Neural crest cell (in vitro differentiated cells): Measurements from ENCODE around the gene AP1S2. TPM values are rescaled to one million over a fixed set of nuclear protein-coding genes. Genes with fewer than 3 reads are reported as not detected.
"Not testable (repeated sequence)": the region's sequence is repeated elsewhere in the genome, so short reads cannot be mapped to it uniquely, and the experiment has no call there.

Experiments used
- DNase-seq: peaks from one replicate; pipeline ENCODE4 v3.0.0; 2021; ENCODE audit warnings: low read depth, mixed read lengths, low spot score
- H3K27ac Mint-ChIP-seq: one replicate; pipeline ENCODE4 v1.8.0; 2021; ENCODE audit warnings: mild to moderate bottlenecking, mixed read lengths; ENCODE audit not compliant: unreplicated experiment
- H3K27me3 Mint-ChIP-seq: 2 replicates; pipeline ENCODE4 v1.8.0; 2021; ENCODE audit warnings: low read depth, mild to moderate bottlenecking, mixed read lengths
- H3K36me3 Mint-ChIP-seq: 2 replicates; pipeline ENCODE4 v1.8.0; 2021; ENCODE audit warnings: low read depth, mild to moderate bottlenecking, mixed read lengths
- H3K4me1 Mint-ChIP-seq: 2 replicates; pipeline ENCODE4 v1.8.0; 2021; ENCODE audit warnings: mixed read lengths
- H3K4me3 Mint-ChIP-seq: one replicate; pipeline ENCODE4 v1.8.0; 2021; ENCODE audit warnings: mild to moderate bottlenecking, mixed read lengths
- H3K9me3 Mint-ChIP-seq: 2 replicates; pipeline ENCODE4 v1.8.0; 2021; ENCODE audit warnings: mixed read lengths
- CTCF ChIP-seq: fragments of 200-600 bp; sonication (generic); conservative IDR thresholded peaks from 2 replicates; pipeline ENCODE4 v1.5.0; 2021; ENCODE audit warnings: antibody characterized with exemption, mild to moderate bottlenecking
- total RNA-seq: library from RNA; stranded (reverse); gene quantifications from 2 replicates; pipeline ENCODE4 v1.2.1, GENCODE V29; 2021

The AP1S2 gene
- total RNA-seq, 1 donor from 2014 or later, result 136 TPM

- no peak for DNase-seq
- H3K4me1 Mint-ChIP-seq, result peaks cover 9% of the 10 kb centered on the region
- no peaks in the 10 kb centered on the region for H3K9me3 Mint-ChIP-seq
- H3K36me3 Mint-ChIP-seq, result no peaks in the 10 kb centered on the region
- no peaks in the 10 kb centered on the region for H3K27me3 Mint-ChIP-seq
- no peak overlapping the region for H3K4me3 Mint-ChIP-seq
- no peak overlapping the region for H3K27ac Mint-ChIP-seq
- no peak for TF ChIP-seq CTCF
Measured at GRCh38 chrX:15888062-15888461, 33.4 kb upstream of the AP1S2 start.

- Mint-ChIP-seq H3K9me3 (peaks cover 12% of the 10 kb centered on the region), H3K4me1 (peaks cover 6% of the 10 kb centered on the region)
Measured at GRCh38 chrX:15883540-15883863, 28.9 kb upstream of the AP1S2 start.

GRCh38 chrX:15882704-15883539, 28.3 kb upstream of the AP1S2 start:
- Mint-ChIP-seq H3K27me3 (no peaks in the 10 kb centered on the region), H3K36me3 (peaks cover 9% of the 10 kb centered on the region), H3K4me1 (peaks cover 6% of the 10 kb centered on the region), H3K9me3 (peaks cover 14% of the 10 kb centered on the region), H3K4me3 (no peak overlapping the region), H3K27ac (no peak overlapping the region)
- no peak for TF ChIP-seq CTCF
- DNase-seq, result no peak

More at GRCh38 chrX:15883540-15883863, 28.9 kb upstream of the AP1S2 start:
- Mint-ChIP-seq H3K27me3 (no peaks in the 10 kb centered on the region), H3K27ac (no peak overlapping the region), H3K4me3 (no peak overlapping the region), H3K36me3 (peaks cover 9% of the 10 kb centered on the region)
- no peak for TF ChIP-seq CTCF
- no peak for DNase-seq

- Mint-ChIP-seq H3K4me3 (no peak overlapping the region), H3K36me3 (peaks cover 9% of the 10 kb centered on the region), H3K27me3 (no peaks in the 10 kb centered on the region), H3K27ac (no peak overlapping the region), H3K9me3 (peaks cover 14% of the 10 kb centered on the region), H3K4me1 (peaks cover 6% of the 10 kb centered on the region)
- no peak for TF ChIP-seq CTCF
- DNase-seq, result no peak
Measured at GRCh38 chrX:15881381-15881897, 26.8 kb upstream of the AP1S2 start.

GRCh38 chrX:15877914-15878313, 23.3 kb upstream of the AP1S2 start:
- DNase-seq, H3K36me3 Mint-ChIP-seq, H3K27me3 Mint-ChIP-seq, H3K4me3 Mint-ChIP-seq, H3K27ac Mint-ChIP-seq: not testable (repeated sequence)
- H3K9me3 Mint-ChIP-seq, result peaks cover 14% of the 10 kb centered on the region
- peaks cover 16% of the 10 kb centered on the region for H3K4me1 Mint-ChIP-seq

- TF ChIP-seq CTCF, result no peak
- H3K27ac Mint-ChIP-seq, result no peak overlapping the region
- peaks cover 9% of the 10 kb centered on the region for H3K36me3 Mint-ChIP-seq
- peaks cover 14% of the 10 kb centered on the region for H3K9me3 Mint-ChIP-seq
- peaks cover 16% of the 10 kb centered on the region for H3K4me1 Mint-ChIP-seq
- no peak for DNase-seq
- no peaks in the 10 kb centered on the region for H3K27me3 Mint-ChIP-seq
- H3K4me3 Mint-ChIP-seq, result no peak overlapping the region
Measured at GRCh38 chrX:15877380-15877779, 22.8 kb upstream of the AP1S2 start.
